Fibroblast of skin of scalp (primary cell): Measurements from ENCODE around the gene UPK3BL1. TPM values are rescaled to one million over a fixed set of nuclear protein-coding genes. Genes with fewer than 3 reads are reported as not detected.
"Not testable (repeated sequence)": the region's sequence is repeated elsewhere in the genome, so short reads cannot be mapped to it uniquely, and the experiment has no call there.

Source experiments
- DNase-seq: peaks from one replicate; pipeline ENCODE4 v3.0.0-alpha.2; 2013
- polyA plus RNA-seq, 2 experiments: library from polyadenylated mRNA; unstranded; fragments of 120-200 nt; gene quantifications; one replicate each; pipeline ENCODE4 v1.2.1, GENCODE V29; 2013; ENCODE audit not compliant: insufficient read length in 2 of 2

The UPK3BL1 gene
- 7.4 TPM for polyA plus RNA-seq (2013, experiment 1 of 2; ENCODE audit: insufficient read length)
- 6.9 TPM for polyA plus RNA-seq (2013, experiment 2 of 2; ENCODE audit: insufficient read length)

GRCh38 chr7:102642691-102643090 is at the start of gene UPK3BL1:
Gene UPK3BL1 (minus strand): TSS chr7:102642791. CDS start chr7:102642741, 50 bp downstream.
- DNase-seq = not testable (repeated sequence)

- not testable (repeated sequence) for DNase-seq
Measured at GRCh38 chr7:102690602-102691001, 48.0 kb upstream of the UPK3BL1 start.

- DNase-seq = not testable (repeated sequence)
Measured at GRCh38 chr7:102689436-102690282, 47.1 kb upstream of the UPK3BL1 start.

- not testable (repeated sequence) for DNase-seq
Measured at GRCh38 chr7:102688299-102689036, 45.9 kb upstream of the UPK3BL1 start.

GRCh38 chr7:102682560-102682959 is 40.0 kb upstream of the UPK3BL1 start:
- not testable (repeated sequence) for DNase-seq

- DNase-seq = not testable (repeated sequence)
Measured at GRCh38 chr7:102680780-102681179, 38.2 kb upstream of the UPK3BL1 start.

DNA sequence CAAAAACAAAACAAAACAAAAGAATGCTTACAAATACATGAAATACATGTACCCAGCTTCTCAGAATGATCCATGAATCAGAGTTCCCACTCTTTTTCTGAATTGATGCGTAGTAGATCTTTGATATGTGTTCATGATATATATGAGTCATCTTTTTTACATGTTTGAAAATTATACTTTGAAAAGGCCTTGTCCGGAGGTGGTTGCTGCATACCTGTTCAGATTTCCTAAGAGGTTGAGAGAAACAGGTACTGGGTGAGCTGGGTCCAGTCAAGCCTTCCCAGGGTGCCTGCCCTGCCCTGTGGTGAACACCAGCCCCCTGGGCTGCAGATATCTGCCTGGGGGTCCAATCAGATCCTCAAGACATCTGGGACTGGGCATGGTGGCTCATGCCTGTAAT is 33.0 kb upstream of the UPK3BL1 start:
- DNase-seq = not testable (repeated sequence)

- not testable (repeated sequence) for DNase-seq
Measured at GRCh38 chr7:102673447-102674067, 31.0 kb upstream of the UPK3BL1 start.

DNA sequence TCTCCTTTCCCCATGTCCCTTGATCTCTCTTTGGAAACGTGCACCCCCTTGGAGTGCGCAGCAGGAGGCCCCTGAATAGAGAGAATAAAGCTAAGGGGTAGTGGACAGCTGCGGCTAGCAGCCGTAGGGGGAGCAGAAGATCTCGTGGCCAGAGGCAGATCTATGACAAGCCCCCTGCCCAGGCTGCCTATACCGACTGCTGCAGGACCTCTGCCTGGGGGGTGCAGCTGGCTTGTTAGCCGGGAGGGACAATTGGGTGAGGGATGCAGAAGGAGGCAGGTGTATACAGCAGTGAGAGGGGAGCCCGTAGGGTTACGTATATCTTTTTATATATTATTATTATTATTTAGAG is 29.3 kb upstream of the UPK3BL1 start:
- DNase-seq = not testable (repeated sequence)

DNA sequence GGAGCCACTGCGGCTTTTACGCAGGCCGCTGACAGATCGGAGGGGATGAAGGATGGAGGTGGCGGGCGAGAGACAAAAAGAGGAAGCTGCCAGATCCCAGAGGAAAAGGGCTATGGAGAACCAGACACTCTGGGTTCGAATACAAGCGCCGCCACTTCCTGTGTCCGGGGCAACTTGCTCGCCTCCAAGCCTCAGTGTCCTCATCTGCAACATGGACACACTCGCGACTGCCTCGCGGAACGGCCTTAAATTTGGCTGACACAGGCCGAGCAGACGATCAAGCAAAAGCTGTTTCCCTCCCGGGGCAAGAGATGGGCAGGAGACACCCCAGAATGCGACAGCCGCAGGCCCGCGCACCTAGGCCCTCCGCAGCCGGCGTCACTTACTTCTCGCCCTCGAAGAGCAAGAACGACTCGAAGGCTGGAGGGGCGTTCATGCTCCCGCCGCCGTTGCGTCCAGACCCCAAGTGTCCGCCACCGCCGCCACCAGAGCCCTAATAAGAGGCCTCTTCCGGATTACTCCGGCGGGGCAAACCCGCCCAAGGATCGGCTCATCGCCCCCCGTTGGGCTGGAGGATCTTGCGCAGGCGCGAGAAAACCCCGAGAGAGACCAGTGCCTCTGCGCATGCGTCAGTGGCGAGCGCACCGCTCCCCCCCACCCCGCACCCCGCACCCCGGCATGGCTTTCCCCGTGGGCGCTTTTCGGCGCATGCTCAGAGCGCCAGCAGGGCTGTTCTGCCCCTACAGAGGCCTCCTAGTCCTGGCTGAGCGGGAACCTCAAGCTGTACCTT is 28.8 kb upstream of the UPK3BL1 start, which contains the start of gene POLR2J2:
POLR2J2 (minus strand) TSS at position 498 of the 790 bp plus-strand sequence; CDS start at position 436, 62 bp downstream.
- DNase-seq = not testable (repeated sequence)

- not testable (repeated sequence) for DNase-seq
Measured at GRCh38 chr7:102667523-102667922, 24.9 kb upstream of the UPK3BL1 start.

DNA sequence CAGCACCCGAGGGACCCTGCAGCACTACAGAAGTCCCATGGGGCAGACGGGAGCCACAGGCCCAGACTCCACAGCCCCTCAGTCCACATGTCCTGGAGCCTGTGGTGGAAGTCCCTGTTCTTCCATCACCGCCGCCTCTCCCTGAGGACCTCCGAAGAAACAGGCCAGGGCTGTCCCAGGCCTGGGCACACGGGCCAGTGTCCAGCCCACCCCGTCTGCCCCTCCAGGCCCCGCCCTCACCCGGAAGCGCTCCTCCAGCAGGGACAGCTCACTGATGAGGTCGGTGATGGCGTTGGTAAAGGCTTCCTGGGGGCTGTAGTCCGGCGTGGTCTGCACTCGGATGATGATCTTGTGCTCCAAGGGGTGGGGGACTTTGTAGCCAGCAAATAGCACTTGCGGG is 24.3 kb upstream of the UPK3BL1 start:
- not testable (repeated sequence) for DNase-seq

DNA sequence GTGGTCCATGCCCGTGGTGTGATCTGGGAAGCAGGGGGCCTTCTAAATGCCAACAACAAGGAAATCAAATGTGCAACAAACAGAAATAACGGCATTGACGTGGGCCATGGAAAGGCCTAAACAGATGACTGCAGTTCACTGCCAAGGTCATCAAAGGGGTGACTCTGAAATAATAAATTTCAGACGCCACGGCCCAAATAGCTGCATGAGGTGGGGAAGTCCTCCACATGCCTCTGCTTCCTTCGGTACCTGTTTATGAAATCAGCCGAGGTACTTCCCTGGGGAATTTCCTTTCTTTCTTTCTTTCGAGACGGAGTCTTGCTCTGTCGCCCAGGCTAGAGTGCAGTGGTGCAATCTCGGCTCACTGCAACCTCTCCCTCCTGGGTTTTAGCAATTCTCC is 22.2 kb upstream of the UPK3BL1 start:
- not testable (repeated sequence) for DNase-seq

DNA sequence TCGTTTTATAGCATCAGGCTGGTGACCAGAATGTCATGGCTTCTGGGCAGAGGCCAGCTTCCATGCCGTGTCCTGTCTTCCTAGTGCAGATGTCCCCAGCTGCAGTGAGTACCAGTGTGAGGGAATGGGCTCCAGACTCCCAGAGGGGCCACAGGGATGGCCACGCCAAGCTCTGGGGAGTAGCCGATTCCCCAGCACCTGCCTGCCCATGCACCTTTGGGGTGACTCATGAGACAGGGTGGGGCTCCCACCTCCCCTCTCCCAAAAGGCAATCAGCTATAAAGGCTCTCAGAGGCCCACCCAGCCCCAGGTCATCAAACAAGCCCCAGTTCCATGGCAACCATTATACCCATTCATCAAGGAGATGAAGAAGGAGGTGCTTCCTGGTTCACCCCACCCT is 7.3 kb upstream of the UPK3BL1 start, which contains the start of gene SPDYE2B:
SPDYE2B (plus strand) TSS at position 396 of the 400 bp plus-strand sequence. CDS start 2,030 bp downstream, outside the sequence.
- not testable (repeated sequence) for DNase-seq

DNA sequence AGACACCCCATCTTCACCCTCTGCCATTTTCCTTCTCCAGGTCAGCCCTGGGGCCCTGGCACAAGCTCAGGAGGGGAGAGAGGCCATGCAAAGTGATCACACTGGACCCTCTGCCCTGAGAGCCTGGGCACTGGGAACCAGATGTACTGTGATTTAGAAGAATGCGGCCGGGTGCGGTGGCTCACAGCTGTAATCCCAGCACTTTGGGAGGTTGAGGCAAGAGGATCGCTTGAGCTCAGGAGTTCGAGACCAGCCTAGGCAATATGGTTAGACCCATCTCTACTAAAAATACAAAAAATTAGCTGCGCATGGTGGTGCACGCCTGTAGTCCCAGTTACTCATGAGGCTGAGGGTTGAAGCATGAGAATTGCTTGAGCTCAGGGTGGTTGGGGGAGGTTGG is 5.2 kb upstream of the UPK3BL1 start:
- not testable (repeated sequence) for DNase-seq

GRCh38 chr7:102643404-102643803 is 813 bp upstream of the UPK3BL1 start:
- not testable (repeated sequence) for DNase-seq

- not testable (repeated sequence) for DNase-seq
Measured at GRCh38 chr7:102638848-102639247, 3.7 kb downstream of the UPK3BL1 start.

DNA sequence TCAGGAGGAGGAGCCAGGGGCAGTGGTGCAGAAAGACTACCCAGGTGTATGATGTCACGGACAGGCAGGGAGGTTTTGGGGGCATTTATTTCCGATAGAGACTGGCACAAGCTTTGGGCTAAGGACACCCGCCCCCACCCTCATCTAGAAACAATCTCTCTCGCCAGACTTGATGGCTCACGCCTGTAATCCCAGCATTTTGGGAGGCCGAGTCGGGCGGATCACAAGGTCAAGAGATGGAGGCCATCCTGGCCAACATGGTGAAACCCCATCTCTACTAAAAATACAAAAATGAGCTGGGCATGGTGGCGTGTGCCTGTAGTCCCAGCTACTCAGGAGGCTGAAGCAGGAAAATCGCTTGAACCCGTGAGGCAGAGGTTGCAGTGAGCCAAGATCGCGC is 5.6 kb downstream of the UPK3BL1 start:
- DNase-seq = not testable (repeated sequence)

GRCh38 chr7:102635354-102635753 is 7.2 kb downstream of the UPK3BL1 start:
- DNase-seq = not testable (repeated sequence)

- DNase-seq = not testable (repeated sequence)
Measured at GRCh38 chr7:102634299-102634698, 8.3 kb downstream of the UPK3BL1 start.

DNA sequence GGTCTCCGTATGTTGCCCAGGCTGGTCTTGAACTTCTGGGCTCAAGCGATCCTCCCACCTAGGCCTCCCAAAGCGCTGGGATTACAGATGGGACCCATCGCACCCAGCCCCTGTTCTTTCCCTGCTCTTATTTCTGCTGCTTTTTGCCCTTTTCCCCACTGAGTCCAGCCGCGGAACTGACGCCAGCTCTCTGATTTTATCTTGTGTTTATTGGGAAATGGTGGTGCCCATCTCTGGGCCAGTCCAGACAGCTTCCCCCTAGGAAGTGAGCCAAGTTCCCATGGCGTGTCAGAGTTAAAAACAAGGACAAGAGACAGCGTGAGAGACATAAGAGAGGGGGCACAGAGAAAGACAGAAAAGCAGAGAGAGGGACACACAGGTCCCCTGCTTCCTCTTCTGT is 12.0 kb downstream of the UPK3BL1 start:
- DNase-seq = not testable (repeated sequence)
